ENCODE results near the gene OAT.
"Not testable (repeated sequence)": the region's sequence is repeated elsewhere in the genome, so short reads cannot be mapped to it uniquely, and the experiment has no call there.

GRCh38 chr10:124441694-124442093 lies 23.0 kb upstream of the OAT start:
- TF ChIP-seq CTCF, POLR2AphosphoS5, POLR2A (IDR thresholded peaks at IDR 0.05): not testable (repeated sequence)
